GM12874 (cell line): Measurements from ENCODE around the gene ARF3.

Experiments used
- CTCF ChIP-seq: IDR thresholded peaks from 2 replicates; pipeline ENCODE4 v1.5.1; 2011; ENCODE audit warnings: low read depth, mild to moderate bottlenecking, control low read depth, low read length, moderate library complexity; ENCODE audit not compliant: insufficient read depth

ARF3 gene

DNA sequence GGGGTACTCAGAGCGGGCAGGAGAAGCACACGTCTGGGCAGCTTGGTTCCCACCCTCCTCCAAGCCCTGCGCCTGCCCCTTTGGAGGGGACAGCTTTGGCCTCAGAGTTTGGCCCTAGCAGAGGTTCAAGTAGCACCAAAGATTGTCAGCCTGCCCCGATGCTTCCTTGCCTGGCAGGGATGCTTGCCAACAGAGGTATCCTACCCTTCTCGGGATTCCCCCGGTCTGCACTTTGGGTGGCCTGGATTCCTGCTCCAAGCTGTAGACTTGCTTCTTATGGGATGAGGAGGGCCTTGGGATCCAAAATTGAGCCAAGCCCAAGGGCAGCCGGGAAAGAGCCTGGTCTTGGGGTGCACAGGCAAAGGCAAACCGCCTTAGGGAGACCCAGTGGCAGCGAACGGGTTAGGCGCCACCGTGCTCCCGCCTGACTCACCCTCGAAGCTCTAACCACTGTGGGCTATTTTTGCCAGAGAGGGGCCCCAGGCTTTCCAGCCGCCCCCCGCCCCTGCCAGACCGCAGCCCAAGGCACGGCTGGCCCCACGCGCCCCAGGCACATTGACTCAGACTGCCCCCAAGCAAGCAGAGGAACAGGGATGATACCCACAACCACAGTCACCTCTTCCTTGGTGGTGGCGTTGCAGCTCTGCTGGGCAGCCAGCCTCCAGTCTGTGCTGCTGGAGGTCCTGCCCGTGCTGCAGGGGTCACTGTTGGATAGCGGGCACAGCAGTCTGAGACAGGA is 15.1 kb upstream of the ARF3 start:
- peak; percentile 15; the same call in 1 of the 2 replicates for TF ChIP-seq CTCF

GRCh38 chr12:48970702-48971334 is 13.5 kb upstream of the ARF3 start:
- no peak for TF ChIP-seq CTCF

GRCh38 chr12:48969833-48970701 is 12.8 kb upstream of the ARF3 start:
- peak; percentile 31 for TF ChIP-seq CTCF

- TF ChIP-seq CTCF: no peak
These were observed 12.0 kb upstream of the ARF3 start for GRCh38 chr12:48969160-48969771.

- TF ChIP-seq CTCF: no peak
These were observed 11.2 kb upstream of the ARF3 start for GRCh38 chr12:48968467-48968866.

- TF ChIP-seq CTCF: no peak
These were observed 10.7 kb upstream of the ARF3 start for GRCh38 chr12:48967991-48968390.
